NCI-H82 (cell line): Measurements from ENCODE around the gene CFAP100.

ENCODE experiments used
- DNase-seq: peaks from one replicate; lab custom pipeline; 2025; lab: John Stamatoyannopoulos, UW

The CFAP100 gene

GRCh38 chr3:126442094-126442855, 47.6 kb downstream of the CFAP100 start:
- no peak for DNase-seq

GRCh38 chr3:126442856-126443242, 48.1 kb downstream of the CFAP100 start:
- no peak for DNase-seq

- no peak for DNase-seq
Measured at GRCh38 chr3:126445506-126445905, 50.8 kb downstream of the CFAP100 start.

- no peak for DNase-seq
Measured at GRCh38 chr3:126446301-126446700, 51.6 kb downstream of the CFAP100 start.

GRCh38 chr3:126446791-126447190, 52.1 kb downstream of the CFAP100 start:
- no peak for DNase-seq

- DNase-seq: no peak
Measured at GRCh38 chr3:126447456-126448106, 52.9 kb downstream of the CFAP100 start.

GRCh38 chr3:126448136-126448892, 53.6 kb downstream of the CFAP100 start:
- no peak for DNase-seq

GRCh38 chr3:126448893-126449180, 54.1 kb downstream of the CFAP100 start:
- DNase-seq: no peak

- DNase-seq: no peak
Measured at GRCh38 chr3:126449621-126450051, 54.9 kb downstream of the CFAP100 start.

- no peak for DNase-seq
Measured at GRCh38 chr3:126450219-126450618, 55.5 kb downstream of the CFAP100 start.

- DNase-seq: no peak
Measured at GRCh38 chr3:126450744-126451143, 56.0 kb downstream of the CFAP100 start.

- no peak for DNase-seq
Measured at GRCh38 chr3:126451511-126451910, 56.8 kb downstream of the CFAP100 start.

GRCh38 chr3:126452213-126452612, 57.5 kb downstream of the CFAP100 start:
- DNase-seq: no peak

GRCh38 chr3:126454025-126454424, 59.3 kb downstream of the CFAP100 start:
- DNase-seq: no peak

GRCh38 chr3:126454437-126455198, 59.9 kb downstream of the CFAP100 start:
- no peak for DNase-seq

- DNase-seq: no peak
Measured at GRCh38 chr3:126456211-126456610, 61.5 kb downstream of the CFAP100 start.

- DNase-seq: no peak
Measured at GRCh38 chr3:126456766-126457388, 62.2 kb downstream of the CFAP100 start.

GRCh38 chr3:126459111-126459762, 64.5 kb downstream of the CFAP100 start:
- no peak for DNase-seq

GRCh38 chr3:126459763-126460127, 65.0 kb downstream of the CFAP100 start:
- no peak for DNase-seq

- DNase-seq: no peak
Measured at GRCh38 chr3:126460381-126460780, 65.7 kb downstream of the CFAP100 start.

- DNase-seq: no peak
Measured at GRCh38 chr3:126461450-126462070, 66.9 kb downstream of the CFAP100 start.
